Cerebellar nuclear complex (tissue), 1 donor: ENCODE data around the gene SSPN.

Source experiments
- DNase-seq, 2 experiments: peaks; one replicate each; lab custom pipeline; 2025; lab: John Stamatoyannopoulos, UW

The SSPN gene

GRCh38 chr12:26266881-26267280 lies 71.5 kb downstream of the SSPN start:
- no peak for DNase-seq

GRCh38 chr12:26268841-26269561 lies 73.6 kb downstream of the SSPN start:
- no peak for DNase-seq

- DNase-seq, result no peak
Measured at GRCh38 chr12:26269562-26270284, 74.3 kb downstream of the SSPN start.

- DNase-seq, result no peak
Measured at GRCh38 chr12:26271024-26271423, 75.7 kb downstream of the SSPN start.

GRCh38 chr12:26271889-26272492 lies 76.6 kb downstream of the SSPN start:
- no peak for DNase-seq

- no peak for DNase-seq
Measured at GRCh38 chr12:26272851-26273250, 77.5 kb downstream of the SSPN start.

- DNase-seq, result no peak
Measured at GRCh38 chr12:26273811-26274210, 78.4 kb downstream of the SSPN start.

- DNase-seq, result no peak
Measured at GRCh38 chr12:26274441-26275312, 79.3 kb downstream of the SSPN start.

GRCh38 chr12:26275313-26276131 lies 80.1 kb downstream of the SSPN start:
- no peak for DNase-seq

GRCh38 chr12:26276709-26277108 lies 81.3 kb downstream of the SSPN start:
- no peak for DNase-seq

GRCh38 chr12:26277506-26278246 lies 82.3 kb downstream of the SSPN start:
- no peak for DNase-seq

GRCh38 chr12:26278266-26278665 lies 82.9 kb downstream of the SSPN start:
- DNase-seq, result no peak

- no peak for DNase-seq
Measured at GRCh38 chr12:26278666-26279065, 83.3 kb downstream of the SSPN start.

- no peak for DNase-seq
Measured at GRCh38 chr12:26279091-26279490, 83.7 kb downstream of the SSPN start.

GRCh38 chr12:26279908-26280307 lies 84.5 kb downstream of the SSPN start:
- no peak for DNase-seq

GRCh38 chr12:26280869-26281268 lies 85.5 kb downstream of the SSPN start:
- no peak for DNase-seq

- no peak for DNase-seq
Measured at GRCh38 chr12:26281320-26281719, 85.9 kb downstream of the SSPN start.

GRCh38 chr12:26282339-26282940 lies 87.1 kb downstream of the SSPN start:
- no peak for DNase-seq

GRCh38 chr12:26283046-26283445 lies 87.7 kb downstream of the SSPN start:
- DNase-seq, result no peak

- no peak for DNase-seq
Measured at GRCh38 chr12:26283617-26284016, 88.2 kb downstream of the SSPN start.
